Measurements from ENCODE around the gene CALHM5. TPM values are rescaled to one million over a fixed set of nuclear protein-coding genes. Genes with fewer than 3 reads are reported as not detected.

The CALHM5 gene
- total and polyA plus RNA-seq, 9 of the 15 experiments (the other 6 are each of a cell fraction or from before 2014, with no cell fraction given) = under 0.01 to 0.05 (median 0.02) TPM; not detected in 2

DNA sequence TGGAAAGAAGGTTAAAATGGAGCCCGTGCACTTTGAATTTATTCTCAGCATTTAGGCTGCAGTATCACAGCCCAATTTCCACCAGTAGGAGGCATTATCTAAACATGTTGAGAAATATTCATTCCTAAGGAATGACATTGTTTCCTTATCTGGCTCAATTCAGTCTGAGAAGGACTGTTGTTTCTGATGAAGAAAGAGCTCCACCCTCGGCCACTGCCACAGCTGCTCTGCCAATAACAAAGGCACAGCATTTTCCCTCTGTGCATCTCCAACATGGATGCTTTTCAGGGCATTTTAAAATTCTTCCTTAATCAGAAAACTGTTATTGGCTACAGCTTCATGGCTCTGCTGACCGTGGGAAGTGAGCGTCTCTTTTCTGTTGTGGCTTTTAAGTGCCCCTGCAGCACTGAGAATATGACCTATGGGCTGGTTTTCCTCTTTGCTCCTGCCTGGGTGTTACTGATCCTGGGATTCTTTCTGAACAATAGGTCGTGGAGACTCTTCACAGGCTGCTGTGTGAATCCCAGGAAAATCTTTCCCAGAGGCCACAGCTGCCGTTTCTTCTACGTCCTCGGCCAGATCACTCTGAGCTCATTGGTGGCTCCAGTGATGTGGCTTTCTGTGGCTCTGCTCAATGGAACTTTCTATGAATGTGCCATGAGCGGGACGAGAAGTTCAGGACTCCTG lies at the start of gene CALHM5 (continued):
- TF ChIP-seq DNMT1 (IDR thresholded peaks at IDR 0.05) = no peak
- TF ChIP-seq TCFL5 (CRISPR knock-in tag; conservative IDR thresholded peaks at IDR 0.05) = no peak
- TF ChIP-seq ZNF239 (CRISPR knock-in tag; IDR thresholded peaks at IDR 0.05) = no peak
- no peak for TF ChIP-seq TAF9B (IDR thresholded peaks at IDR 0.05; ENCODE audit: partially characterized antibody)
- no peak for TF ChIP-seq RREB1 (CRISPR knock-in tag; IDR thresholded peaks at IDR 0.05)
- no peak for TF ChIP-seq SAP30 (IDR thresholded peaks at IDR 0.05; ENCODE audit: borderline replicate concordance, insufficient read depth, low read depth, low read length, poor library complexity, severe bottlenecking)
- TF ChIP-seq NFYB (IDR thresholded peaks at IDR 0.05; ENCODE audit: extremely low read depth, insufficient read length) = no peak
- TF ChIP-seq MTA3 (IDR thresholded peaks at IDR 0.05; ENCODE audit: borderline replicate concordance) = no peak
- TF ChIP-seq BCOR (IDR thresholded peaks at IDR 0.05) = no peak
- no peak for TF ChIP-seq ZNF444 (CRISPR knock-in tag; IDR thresholded peaks at IDR 0.05)
- TF ChIP-seq RBM25 (IDR thresholded peaks at IDR 0.05; ENCODE audit: low read depth, low read length, severe bottlenecking) = no peak
- TF ChIP-seq WHSC1 (IDR thresholded peaks at IDR 0.05; ENCODE audit: low read length) = no peak
- no peak for TF ChIP-seq NFXL1 (CRISPR knock-in tag; IDR thresholded peaks at IDR 0.05)
- TF ChIP-seq ZNF398 (CRISPR knock-in tag; IDR thresholded peaks at IDR 0.05) = no peak
- TF ChIP-seq CHD1 (IDR thresholded peaks at IDR 0.05; ENCODE audit: low read length) = no peak
- TF ChIP-seq LCOR (CRISPR knock-in tag; IDR thresholded peaks at IDR 0.05) = no peak
- TF ChIP-seq HDAC8 (tag; IDR thresholded peaks at IDR 0.05) = no peak
- TF ChIP-seq POLR3G (IDR thresholded peaks at IDR 0.05; ENCODE audit: extremely low read depth, insufficient read length, insufficient replicate concordance) = no peak
- no peak for TF ChIP-seq CSDE1 (IDR thresholded peaks at IDR 0.05)
- TF ChIP-seq PREB (CRISPR knock-in tag; IDR thresholded peaks at IDR 0.05) = no peak
- TF ChIP-seq HDAC3 (IDR thresholded peaks at IDR 0.05; ENCODE audit: borderline replicate concordance, partially characterized antibody) = no peak
